Measurements from ENCODE around the gene INKA2.

DNA sequence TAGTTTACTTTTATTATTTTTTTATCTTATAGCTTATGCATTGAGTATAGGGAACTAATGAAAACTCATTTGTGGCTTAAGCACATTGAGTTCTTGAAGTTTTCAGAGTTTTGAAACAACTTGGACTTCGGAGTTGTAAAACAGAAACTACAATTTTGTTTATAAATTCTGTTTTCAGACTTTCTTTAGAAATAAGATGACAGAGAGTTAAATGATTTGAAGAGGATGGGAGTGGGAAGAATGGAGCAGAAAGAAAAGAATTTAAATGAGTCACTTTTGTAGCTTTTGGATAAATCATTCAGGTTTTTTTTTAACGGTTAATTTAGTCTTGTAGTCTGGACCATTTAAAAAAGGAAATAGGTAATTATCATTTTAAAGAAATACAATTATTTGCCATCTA, 32.3 kb downstream of the INKA2 start:
- TF ChIP-seq, protein P1, sequence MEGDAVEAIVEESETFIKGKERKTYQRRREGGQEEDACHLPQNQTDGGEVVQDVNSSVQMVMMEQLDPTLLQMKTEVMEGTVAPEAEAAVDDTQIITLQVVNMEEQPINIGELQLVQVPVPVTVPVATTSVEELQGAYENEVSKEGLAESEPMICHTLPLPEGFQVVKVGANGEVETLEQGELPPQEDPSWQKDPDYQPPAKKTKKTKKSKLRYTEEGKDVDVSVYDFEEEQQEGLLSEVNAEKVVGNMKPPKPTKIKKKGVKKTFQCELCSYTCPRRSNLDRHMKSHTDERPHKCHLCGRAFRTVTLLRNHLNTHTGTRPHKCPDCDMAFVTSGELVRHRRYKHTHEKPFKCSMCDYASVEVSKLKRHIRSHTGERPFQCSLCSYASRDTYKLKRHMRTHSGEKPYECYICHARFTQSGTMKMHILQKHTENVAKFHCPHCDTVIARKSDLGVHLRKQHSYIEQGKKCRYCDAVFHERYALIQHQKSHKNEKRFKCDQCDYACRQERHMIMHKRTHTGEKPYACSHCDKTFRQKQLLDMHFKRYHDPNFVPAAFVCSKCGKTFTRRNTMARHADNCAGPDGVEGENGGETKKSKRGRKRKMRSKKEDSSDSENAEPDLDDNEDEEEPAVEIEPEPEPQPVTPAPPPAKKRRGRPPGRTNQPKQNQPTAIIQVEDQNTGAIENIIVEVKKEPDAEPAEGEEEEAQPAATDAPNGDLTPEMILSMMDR (IDR thresholded peaks at IDR 0.05; ENCODE audit: poor library complexity) = no peak
- TF ChIP-seq EZH2 (IDR thresholded peaks at IDR 0.05; ENCODE audit: borderline replicate concordance) (no peak), EZH2phosphoT487 (IDR thresholded peaks at IDR 0.05; ENCODE audit: low read depth, severe bottlenecking, unreplicated experiment) (no peak)
